HepG2 (cell line): ENCODE results near the gene MYORG. TPM values are rescaled to one million over a fixed set of nuclear protein-coding genes. Genes with fewer than 3 reads are reported as not detected.

ENCODE experiments used
- ATF6 ChIP-seq: sonication (generic); formaldehyde crosslinking; conservative IDR thresholded peaks from 2 replicates; pipeline ENCODE4 v1.4.0; 2020; ENCODE audit warnings: missing genetic modification reagents
- CREB1 ChIP-seq, 2 experiments: fragments of 450-650 bp in 1 of 2; IDR thresholded peaks; 2 replicates each; pipeline ENCODE4 v1.6.1; 2016 to 2017; ENCODE audit warnings: control low read depth in 1 of 2, mild to moderate bottlenecking in 1 of 2, missing compliant biosample characterization in 1 of 2, missing genetic modification characterization in 1 of 2
- KAT7 ChIP-seq: IDR thresholded peaks from 2 replicates; pipeline ENCODE4 v1.6.1; 2018; ENCODE audit warnings: borderline replicate concordance, missing compliant biosample characterization
- KLF11 ChIP-seq: IDR thresholded peaks from 2 replicates; pipeline ENCODE4 v1.6.1; 2016; ENCODE audit warnings: missing compliant biosample characterization
- MIER2 ChIP-seq: IDR thresholded peaks from 2 replicates; pipeline ENCODE4 v1.6.1; 2016; ENCODE audit warnings: missing biosample characterization, missing genetic modification reagents
- NONO ChIP-seq, 2 experiments: fragments of 450-650 bp in 1 of 2; sonication (generic) in 1 of 2; formaldehyde crosslinking in 1 of 2; IDR thresholded peaks in 1 of 2; conservative IDR thresholded peaks in 1 of 2; 2 replicates each; pipeline versions ENCODE4 v1.6.1 to v1.8.0; 2017 to 2022; ENCODE audit warnings: mild to moderate bottlenecking in 1 of 2, missing genetic modification reagents in 1 of 2, moderate library complexity in 1 of 2
- POGZ ChIP-seq: sonication (generic); formaldehyde crosslinking; IDR thresholded peaks from 2 replicates; pipeline ENCODE4 v1.4.0; 2020; ENCODE audit warnings: mild to moderate bottlenecking, missing genetic modification reagents
- PRPF4 ChIP-seq: fragments of 200-400 bp; formaldehyde crosslinking; IDR thresholded peaks from 2 replicates; pipeline ENCODE4 v1.6.1; 2016; ENCODE audit warnings: low read length, low read depth; ENCODE audit not compliant: poor library complexity, severe bottlenecking
- SNAPC4 ChIP-seq: sonication (generic); formaldehyde crosslinking; IDR thresholded peaks from 2 replicates; pipeline ENCODE4 v1.4.0; 2020; ENCODE audit warnings: mild to moderate bottlenecking, missing genetic modification reagents
- THYN1 ChIP-seq: sonication (generic); formaldehyde crosslinking; IDR thresholded peaks from 2 replicates; pipeline ENCODE4 v1.8.1; 2023; ENCODE audit warnings: low read depth, mild to moderate bottlenecking, moderate library complexity, missing genetic modification reagents, borderline replicate concordance
- TMF1 ChIP-seq: sonication (generic); formaldehyde crosslinking; IDR thresholded peaks from 2 replicates; pipeline ENCODE4 v1.8.1; 2022; ENCODE audit warnings: low read depth, missing genetic modification reagents
- ZHX1 ChIP-seq: sonication (generic); formaldehyde crosslinking; IDR thresholded peaks from 2 replicates; pipeline ENCODE4 v1.8.1; 2022; ENCODE audit warnings: low read depth, mild to moderate bottlenecking, missing genetic modification reagents
- ZNF234 ChIP-seq: sonication (generic); formaldehyde crosslinking; conservative IDR thresholded peaks from 2 replicates; pipeline ENCODE4 v1.5.1; 2020; ENCODE audit warnings: mild to moderate bottlenecking, missing genetic modification reagents
- ZNF274 ChIP-seq: sonication (generic); formaldehyde crosslinking; IDR thresholded peaks from 2 replicates; pipeline ENCODE4 v1.5.1; 2020; ENCODE audit warnings: mild to moderate bottlenecking, missing genetic modification reagents
- ZNF329 ChIP-seq: sonication (generic); formaldehyde crosslinking; IDR thresholded peaks from 2 replicates; pipeline ENCODE4 v1.9.0; 2021; ENCODE audit warnings: low read depth, mild to moderate bottlenecking, missing genetic modification reagents
- ZNF766 ChIP-seq: sonication (generic); formaldehyde crosslinking; IDR thresholded peaks from 2 replicates; pipeline ENCODE4 v1.5.0; 2020; ENCODE audit warnings: missing genetic modification reagents, borderline replicate concordance
- polyA plus RNA-seq, 8 experiments: library from polyadenylated mRNA; depleted of rRNA in 3 of 8; stranded (reverse) in 7 of 8; unstranded in 1 of 8; fragments of >200 nt; fragmentation: Illumina TruSeq in 4 of 8; extraction: Trizol in 4 of 8; gene quantifications; 2 replicates each; pipeline versions ENCODE4 v1.2.1 to v1.2.3, GENCODE V29; 2011 to 2016; ENCODE audit warnings: low read depth in 4 of 8, missing spikeins in 1 of 8, mixed read lengths in 1 of 8; ENCODE audit not compliant: insufficient read depth in 1 of 8
- total RNA-seq, 5 experiments: library from RNA; depleted of rRNA; stranded (reverse); fragments of >200 nt; fragmentation: Illumina TruSeq; extraction: Trizol; gene quantifications; 2 replicates each; pipeline ENCODE4 v1.2.3, GENCODE V29; 2016; ENCODE audit warnings: low read depth in 1 of 5

Gene MYORG
- total and polyA plus RNA-seq, 2 of the 13 experiments (the other 11 are each of a cell fraction or from before 2014, with no cell fraction given) = 11.1 to 22.4 TPM

- TF ChIP-seq ATF6 (CRISPR knock-in tag) = no peak
- no peak for TF ChIP-seq SNAPC4 (CRISPR knock-in tag)
- TF ChIP-seq ZNF766 (CRISPR knock-in tag) = peak; percentile 44; the same call in 1 of the 2 replicates
- TF ChIP-seq ZNF329 = peak; percentile 19; the same call in 1 of the 2 replicates
- peak; percentile 87 for TF ChIP-seq ZNF274 (CRISPR knock-in tag)
- TF ChIP-seq ZNF234 = peak; percentile 95; the same call in 1 of the 2 replicates
- TF ChIP-seq KAT7 (CRISPR knock-in tag) = peak; percentile 45; the same call in 1 of the 2 replicates
- no peak for TF ChIP-seq CREB1 (IDR thresholded peaks at IDR 0.05)
- no peak for TF ChIP-seq CREB1 (CRISPR knock-in tag; IDR thresholded peaks at IDR 0.05)
- TF ChIP-seq KLF11 (CRISPR knock-in tag) = no peak
- TF ChIP-seq PRPF4 = no peak
- TF ChIP-seq TMF1 (CRISPR knock-in tag) = peak; percentile 88; the same call in 1 of the 2 replicates
- no peak for TF ChIP-seq THYN1 (CRISPR knock-in tag)
- TF ChIP-seq ZHX1 (CRISPR knock-in tag) = 0 out of 2 replicates have a peak, but pooled peaks have one; percentile 27
- TF ChIP-seq MIER2 (CRISPR knock-in tag) = no peak
- no peak for TF ChIP-seq POGZ (CRISPR knock-in tag)
- TF ChIP-seq NONO (IDR thresholded peaks at IDR 0.05) = no peak
- TF ChIP-seq NONO (CRISPR knock-in tag; conservative IDR thresholded peaks at IDR 0.05) = no peak; the same call in 1 of the 2 replicates
Measured at GRCh38 chr9:34380511-34381315, 4.0 kb upstream of the MYORG start (continued).
